Measurements from ENCODE around the gene RNF208. TPM values are rescaled to one million over a fixed set of nuclear protein-coding genes. Genes with fewer than 3 reads are reported as not detected.
A peak's percentile ranks its signal among the peaks of the same experiment; 100 is the strongest.

The RNF208 gene
- polyA plus RNA-seq, 2 of the 4 experiments (the other 2 are of a cell fraction), result 0.06 to 1.7 TPM

DNA sequence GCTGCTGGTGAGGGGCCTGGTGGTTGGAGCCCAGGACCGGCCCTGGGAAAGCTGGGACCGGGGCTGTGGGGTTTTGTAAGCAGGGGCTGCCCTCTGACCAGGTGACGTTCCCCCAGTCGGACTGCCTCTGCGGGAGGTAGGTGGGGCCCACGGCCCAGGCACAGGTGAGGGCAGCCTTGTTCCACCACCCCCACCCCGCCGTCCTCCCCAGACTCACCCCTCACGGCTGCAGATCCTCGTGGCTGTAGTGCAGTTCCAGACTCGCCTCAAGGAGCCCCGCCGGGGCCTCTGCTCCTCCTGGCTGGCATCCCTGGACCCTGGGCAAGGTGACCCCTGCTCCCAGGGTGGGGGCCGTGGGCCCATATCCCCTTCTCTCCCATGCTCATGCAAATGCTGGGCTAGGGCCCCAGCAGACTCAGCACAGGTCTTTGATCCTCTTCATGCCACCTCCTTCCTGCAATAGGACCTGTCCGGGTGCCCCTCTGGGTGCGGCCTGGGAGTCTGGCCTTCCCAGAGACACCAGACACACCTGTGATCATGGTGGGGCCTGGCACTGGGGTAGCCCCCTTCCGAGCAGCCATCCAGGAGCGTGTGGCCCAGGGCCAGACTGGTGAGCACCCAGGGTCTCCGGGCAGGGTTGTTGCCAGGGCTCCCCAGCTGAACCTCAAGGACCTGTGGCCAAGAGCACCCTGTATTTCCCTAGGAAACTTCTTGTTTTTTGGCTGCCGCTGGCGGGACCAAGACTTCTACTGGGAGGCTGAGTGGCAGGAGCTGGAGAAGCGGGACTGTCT, 6.6 kb downstream of the RNF208 start:
- no peak for ATAC-seq
- ChIA-PET POLR2A (no interaction called here), CTCF (interaction anchor here (0.9 to 9.9 kb wide), 8 partner anchors 7 to 186 kb away, joined by 3 to 71 read pairs (median 5); partner anchors contain the start of genes CYSRT1, RNF224, TPRN and TUBB4B)
- Histone ChIP-seq H3K9me3 (no peaks in the 10 kb centered on the region), H3K4me1 (peaks cover 26% of the 10 kb centered on the region), H3K4me2 (no peak overlapping the region), H3K4me3 (no peak overlapping the region), H3K27ac (no peak overlapping the region)
- TF ChIP-seq NFE2L2 (conservative IDR thresholded peaks at IDR 0.05; ENCODE audit: low read length) (no peak), POLR2A (IDR thresholded peaks at IDR 0.05; ENCODE audit: low read length) (no peak), ZNF302 (CRISPR knock-in tag; IDR thresholded peaks at IDR 0.05) (no peak), CBX8 (IDR thresholded peaks at IDR 0.05) (no peak)
- TF ChIP-seq, protein P1, sequence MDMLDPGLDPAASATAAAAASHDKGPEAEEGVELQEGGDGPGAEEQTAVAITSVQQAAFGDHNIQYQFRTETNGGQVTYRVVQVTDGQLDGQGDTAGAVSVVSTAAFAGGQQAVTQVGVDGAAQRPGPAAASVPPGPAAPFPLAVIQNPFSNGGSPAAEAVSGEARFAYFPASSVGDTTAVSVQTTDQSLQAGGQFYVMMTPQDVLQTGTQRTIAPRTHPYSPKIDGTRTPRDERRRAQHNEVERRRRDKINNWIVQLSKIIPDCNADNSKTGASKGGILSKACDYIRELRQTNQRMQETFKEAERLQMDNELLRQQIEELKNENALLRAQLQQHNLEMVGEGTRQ (IDR thresholded peaks at IDR 0.05), result no peak
- TF ChIP-seq, protein P2, sequence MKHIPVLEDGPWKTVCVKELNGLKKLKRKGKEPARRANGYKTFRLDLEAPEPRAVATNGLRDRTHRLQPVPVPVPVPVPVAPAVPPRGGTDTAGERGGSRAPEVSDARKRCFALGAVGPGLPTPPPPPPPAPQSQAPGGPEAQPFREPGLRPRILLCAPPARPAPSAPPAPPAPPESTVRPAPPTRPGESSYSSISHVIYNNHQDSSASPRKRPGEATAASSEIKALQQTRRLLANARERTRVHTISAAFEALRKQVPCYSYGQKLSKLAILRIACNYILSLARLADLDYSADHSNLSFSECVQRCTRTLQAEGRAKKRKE (CRISPR knock-in tag; IDR thresholded peaks at IDR 0.05; ENCODE audit: low read depth), result no peak
- no peak for FAIRE-seq
- WGBS (ENCODE audit: missing lambda C conversion rate), result 92% methylated on average over 10 of the region's 22 CpGs
- no peak for DNase-seq (ENCODE audit: low read depth in 1 of 2, low spot score in 1 of 2)

DNA sequence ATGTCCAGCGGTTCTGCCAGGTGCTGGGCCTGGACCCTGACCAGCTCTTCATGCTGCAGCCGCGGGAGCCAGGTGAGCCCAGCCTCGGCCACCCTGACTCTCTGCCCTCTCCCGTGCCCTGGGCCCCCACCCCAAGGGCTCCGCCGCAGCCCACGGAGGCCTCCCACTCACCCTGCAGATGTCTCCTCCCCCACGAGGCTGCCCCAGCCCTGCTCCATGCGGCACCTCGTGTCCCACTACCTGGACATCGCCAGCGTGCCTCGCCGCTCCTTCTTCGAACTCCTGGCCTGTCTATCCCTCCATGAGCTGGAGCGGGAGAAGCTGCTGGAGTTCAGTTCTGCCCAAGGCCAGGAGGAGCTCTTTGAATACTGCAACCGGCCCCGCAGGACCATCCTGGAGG, 7.4 kb downstream of the RNF208 start:
- DNase-seq (ENCODE audit: low read depth in 1 of 2, low spot score in 1 of 2) (no peak), ATAC-seq (no peak), FAIRE-seq (no peak)
- Histone ChIP-seq H3K4me1 (peaks cover 26% of the 10 kb centered on the region), H3K4me2 (no peak overlapping the region), H3K9me3 (no peaks in the 10 kb centered on the region), H3K4me3 (no peak overlapping the region), H3K27ac (no peak overlapping the region)
- ChIA-PET CTCF (interaction anchor here (1.2 to 9.9 kb wide), 7 partner anchors 10 to 28 kb away, joined by 3 to 71 read pairs (median 6); partner anchors contain the start of genes CYSRT1, RNF224, SSNA1 and TPRN), POLR2A (interaction anchor here (1.4 kb wide), 1 partner anchor 26 kb away, joined by 6 read pairs; the partner anchor contains the start of gene TUBB4B)
- no peak for TF ChIP-seq HOXB5 (CRISPR knock-in tag; IDR thresholded peaks at IDR 0.05)
- TF ChIP-seq CBX2 (IDR thresholded peaks at IDR 0.05; ENCODE audit: borderline replicate concordance, low read depth), result no peak
- no peak for TF ChIP-seq MYC (IDR thresholded peaks at IDR 0.05; ENCODE audit: borderline replicate concordance, low read length)
- TF ChIP-seq EHMT2 (IDR thresholded peaks at IDR 0.05; ENCODE audit: low read depth), result no peak
- no peak for TF ChIP-seq NFE2L2 (conservative IDR thresholded peaks at IDR 0.05; ENCODE audit: low read length)
- TF ChIP-seq FOSL2 (IDR thresholded peaks at IDR 0.05), result no peak
- TF ChIP-seq FOSL2 (CRISPR knock-in tag; IDR thresholded peaks at IDR 0.05), result no peak
- TF ChIP-seq TFCP2L1 (CRISPR knock-in tag; IDR thresholded peaks at IDR 0.05), result no peak
- TF ChIP-seq, protein P3, sequence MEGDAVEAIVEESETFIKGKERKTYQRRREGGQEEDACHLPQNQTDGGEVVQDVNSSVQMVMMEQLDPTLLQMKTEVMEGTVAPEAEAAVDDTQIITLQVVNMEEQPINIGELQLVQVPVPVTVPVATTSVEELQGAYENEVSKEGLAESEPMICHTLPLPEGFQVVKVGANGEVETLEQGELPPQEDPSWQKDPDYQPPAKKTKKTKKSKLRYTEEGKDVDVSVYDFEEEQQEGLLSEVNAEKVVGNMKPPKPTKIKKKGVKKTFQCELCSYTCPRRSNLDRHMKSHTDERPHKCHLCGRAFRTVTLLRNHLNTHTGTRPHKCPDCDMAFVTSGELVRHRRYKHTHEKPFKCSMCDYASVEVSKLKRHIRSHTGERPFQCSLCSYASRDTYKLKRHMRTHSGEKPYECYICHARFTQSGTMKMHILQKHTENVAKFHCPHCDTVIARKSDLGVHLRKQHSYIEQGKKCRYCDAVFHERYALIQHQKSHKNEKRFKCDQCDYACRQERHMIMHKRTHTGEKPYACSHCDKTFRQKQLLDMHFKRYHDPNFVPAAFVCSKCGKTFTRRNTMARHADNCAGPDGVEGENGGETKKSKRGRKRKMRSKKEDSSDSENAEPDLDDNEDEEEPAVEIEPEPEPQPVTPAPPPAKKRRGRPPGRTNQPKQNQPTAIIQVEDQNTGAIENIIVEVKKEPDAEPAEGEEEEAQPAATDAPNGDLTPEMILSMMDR (IDR thresholded peaks at IDR 0.05), result no peak
- TF ChIP-seq FOSB (CRISPR knock-in tag; IDR thresholded peaks at IDR 0.05), result no peak
- 90% methylated on average over 19 of the region's 19 CpGs for WGBS (ENCODE audit: missing lambda C conversion rate)

DNA sequence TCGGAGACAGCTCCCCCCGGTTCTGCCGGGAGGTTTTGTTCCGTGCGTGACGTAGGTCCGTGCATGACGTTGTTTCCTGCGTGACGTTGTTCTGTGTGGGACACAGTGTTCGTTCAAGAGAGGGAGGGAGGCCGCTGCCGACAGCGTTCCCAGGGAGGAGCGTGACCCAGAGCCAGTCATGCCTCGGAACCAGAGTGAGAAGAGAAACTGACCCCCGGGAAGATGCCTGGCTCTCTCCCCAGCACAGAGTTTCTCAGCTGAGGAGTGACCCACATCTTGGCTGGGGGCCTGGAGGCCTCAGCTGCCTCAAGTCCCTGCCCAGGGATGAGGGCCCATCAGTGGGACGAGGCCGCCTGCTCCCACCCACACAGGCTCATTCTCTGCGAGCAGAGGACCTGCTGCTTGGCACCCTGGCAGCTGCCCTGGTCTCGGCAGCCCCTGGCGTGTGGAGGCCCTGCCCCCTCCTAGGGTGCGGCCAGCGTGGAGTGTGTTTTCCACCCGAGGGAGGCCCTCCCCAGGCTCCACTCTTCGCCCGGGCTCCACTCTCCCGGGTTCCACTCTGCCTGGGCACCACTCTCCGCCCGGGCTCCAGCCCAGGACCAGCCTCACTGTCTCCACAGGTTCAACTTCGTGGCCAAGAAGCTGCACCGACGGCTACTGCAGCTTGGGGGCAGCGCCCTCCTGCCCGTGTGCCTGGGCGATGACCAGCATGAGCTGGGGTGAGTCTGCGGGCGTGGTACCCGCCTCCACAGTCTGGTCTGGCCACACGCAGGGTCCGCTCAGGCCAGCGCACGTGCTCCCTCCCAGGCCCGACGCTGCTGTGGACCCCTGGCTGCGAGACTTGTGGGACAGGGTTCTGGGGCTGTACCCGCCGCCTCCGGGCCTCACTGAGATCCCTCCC, 8.6 kb downstream of the RNF208 start:
- DNase-seq (ENCODE audit: low read depth in 1 of 2, low spot score in 1 of 2) (no peak), ATAC-seq (peak in 1 of 2 experiments; percentile 35; a peak in 3 of 6 replicates), FAIRE-seq (no peak)
- peaks cover 16% of the 10 kb centered on the region for H3K4me1 ChIP-seq
- ChIA-PET CTCF (interaction anchor here (1.0 to 9.9 kb wide), 10 partner anchors 11 to 95 kb away, joined by 3 to 71 read pairs (median 4); partner anchors contain the start of genes CYSRT1, RNF224, SSNA1 and TUBB4B), POLR2A (interaction anchor here (1.1 to 1.4 kb wide), 2 partner anchors 13 to 27 kb away, joined by 4 to 6 read pairs; partner anchors contain the start of genes TPRN and TUBB4B)
- WGBS (ENCODE audit: missing lambda C conversion rate), result 91% methylated on average over 39 of the region's 49 CpGs
- no peak overlapping the region for H3K4me2 ChIP-seq
- no peak overlapping the region for H3K27ac ChIP-seq
- no peaks in the 10 kb centered on the region for H3K9me3 ChIP-seq
- TF ChIP-seq NR3C1 (IDR thresholded peaks at IDR 0.05) (no peak), RFX5 (IDR thresholded peaks at IDR 0.05) (no peak), KDM1A (IDR thresholded peaks at IDR 0.05; ENCODE audit: low read depth) (no peak), CBX2 (IDR thresholded peaks at IDR 0.05; ENCODE audit: borderline replicate concordance, low read depth) (no peak), RAD21 (conservative IDR thresholded peaks at IDR 0.05 in 1 of 2, IDR thresholded peaks at IDR 0.05 in 1 of 2) (peak in 1 of 2 experiments; percentile 31; a peak in 1 of 5 replicates), PHF8 (IDR thresholded peaks at IDR 0.05; ENCODE audit: borderline replicate concordance, low read depth) (no peak)
- TF ChIP-seq, protein P4, sequence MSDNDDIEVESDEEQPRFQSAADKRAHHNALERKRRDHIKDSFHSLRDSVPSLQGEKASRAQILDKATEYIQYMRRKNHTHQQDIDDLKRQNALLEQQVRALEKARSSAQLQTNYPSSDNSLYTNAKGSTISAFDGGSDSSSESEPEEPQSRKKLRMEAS (IDR thresholded peaks at IDR 0.05), result no peak
- TF ChIP-seq, protein P3 (IDR thresholded peaks at IDR 0.05), result peak; percentile 11; the same call in 1 of the 3 replicates
- no peak overlapping the region for H3K4me3 ChIP-seq
